Dedifferentiated amniotic fluid mesenchymal stem cell (primary cell): Measurements from ENCODE around the gene ZSWIM6.

Experiments
- DNase-seq: peaks from one replicate; pipeline ENCODE4 v3.0.0-alpha.2; 2016; ENCODE audit errors: extremely low spot score

ZSWIM6 gene

DNA sequence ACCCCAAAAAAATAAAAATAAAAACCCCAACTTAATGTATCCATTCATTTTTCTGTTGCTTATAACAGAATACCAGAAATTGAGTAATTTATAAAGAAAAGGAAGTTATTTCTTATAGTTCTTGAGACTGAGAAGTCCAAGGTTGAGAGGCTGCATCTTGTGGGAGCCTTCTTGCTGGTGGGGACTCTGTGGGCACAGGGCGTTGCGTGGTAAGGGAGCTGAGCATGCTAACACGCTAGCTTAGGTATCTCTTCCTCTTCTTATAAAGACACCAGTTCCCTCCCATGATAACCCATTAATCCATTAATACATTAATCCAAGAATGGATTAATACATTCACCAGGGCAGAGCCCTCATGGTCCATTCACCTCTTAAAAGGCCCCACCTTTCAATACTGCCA, 150.9 kb downstream of the ZSWIM6 start:
- no peak for DNase-seq

DNA sequence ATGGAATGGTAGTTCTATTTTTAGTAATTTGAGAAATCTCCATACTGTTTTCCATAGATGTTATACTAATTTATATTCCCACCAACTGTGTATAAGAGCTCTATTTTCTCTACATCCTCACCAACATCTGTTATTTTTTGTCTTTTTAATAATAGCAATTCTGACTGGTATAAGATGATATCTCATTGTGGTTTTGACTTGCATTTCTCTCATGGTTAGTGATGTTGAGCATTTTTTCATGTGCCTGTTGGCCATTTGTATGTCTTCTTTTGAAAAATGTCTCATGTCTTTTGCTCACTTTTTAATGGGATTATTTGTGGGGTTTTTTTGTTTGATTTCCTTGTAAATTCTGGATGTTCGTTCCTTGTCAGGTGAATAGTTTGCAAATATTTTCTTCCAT, 154.4 kb downstream of the ZSWIM6 start:
- no peak for DNase-seq

DNA sequence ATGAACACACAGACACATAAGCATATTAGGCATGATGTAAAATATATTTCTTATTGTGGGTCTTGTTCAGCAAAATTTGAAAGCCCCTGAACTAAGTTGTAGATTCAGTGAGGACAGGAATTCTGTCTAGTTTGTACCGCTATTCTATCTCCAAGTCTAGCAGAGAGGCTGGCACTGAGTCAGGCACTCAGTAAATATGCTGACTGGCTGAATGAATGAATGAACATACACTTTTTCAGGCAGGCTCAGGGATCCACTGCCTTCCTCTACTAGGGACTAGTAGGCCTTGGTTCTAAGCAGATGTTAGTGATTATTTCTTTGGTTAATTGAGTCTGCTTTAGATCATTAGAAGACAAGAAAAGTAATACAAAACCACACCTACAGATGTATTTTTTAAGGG, 157.5 kb downstream of the ZSWIM6 start:
- no peak for DNase-seq

DNA sequence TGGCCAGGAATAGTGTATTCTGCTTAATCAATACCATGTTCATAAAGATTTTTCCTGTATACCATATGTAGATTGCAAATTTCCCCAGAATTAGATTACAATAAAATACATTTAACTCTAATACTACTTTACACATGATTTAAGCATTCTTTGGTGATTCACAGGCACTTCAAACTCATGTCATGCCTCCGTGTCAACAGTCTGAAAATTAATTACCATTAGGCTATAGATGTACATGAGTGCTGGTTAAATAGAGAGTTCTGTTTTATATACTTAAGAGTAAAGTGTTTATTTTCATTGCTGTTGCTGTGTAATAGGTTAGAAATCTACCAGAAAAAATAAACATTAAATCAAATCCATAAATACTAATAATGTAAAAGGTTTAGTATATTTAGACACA, 159.8 kb downstream of the ZSWIM6 start:
- no peak for DNase-seq

DNA sequence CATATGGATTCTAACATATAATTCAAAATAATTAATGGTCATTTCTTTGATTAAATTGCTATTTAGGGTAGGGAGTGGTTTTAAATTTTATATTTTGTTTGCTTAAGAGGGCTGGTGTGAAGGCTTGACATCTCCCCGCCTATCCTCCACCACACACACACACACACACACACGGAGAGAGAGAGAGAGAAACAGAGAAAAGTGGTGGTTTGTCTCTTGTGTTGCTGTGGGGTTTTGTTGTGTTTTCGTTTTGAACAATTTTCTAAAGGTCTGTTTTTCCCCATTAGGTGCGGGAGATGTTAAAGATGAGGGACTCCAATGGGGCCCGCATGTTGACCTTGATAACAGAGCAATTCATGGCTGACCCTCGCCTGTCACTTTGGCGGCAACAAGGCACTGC, 161.9 kb downstream of the ZSWIM6 start:
- no peak for DNase-seq

DNA sequence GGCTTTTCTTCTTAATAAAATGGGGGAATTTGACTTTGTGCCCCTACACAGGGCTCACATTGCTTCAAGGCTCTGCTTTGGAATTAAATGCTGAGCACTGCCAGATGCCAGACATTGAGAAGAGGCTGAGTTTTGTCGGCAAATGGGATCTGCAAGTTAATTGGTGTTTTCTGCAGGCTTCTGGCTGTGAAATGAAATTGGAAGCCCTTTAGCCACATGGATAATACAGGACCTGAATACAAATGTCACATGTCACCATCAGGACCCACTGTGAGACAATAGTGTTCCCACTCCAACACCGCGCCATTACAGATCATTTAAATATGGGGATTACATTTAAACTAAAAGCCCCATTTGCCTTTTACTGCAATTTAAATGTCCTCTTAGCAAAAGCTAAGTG, 164.4 kb downstream of the ZSWIM6 start:
- DNase-seq: no peak

DNA sequence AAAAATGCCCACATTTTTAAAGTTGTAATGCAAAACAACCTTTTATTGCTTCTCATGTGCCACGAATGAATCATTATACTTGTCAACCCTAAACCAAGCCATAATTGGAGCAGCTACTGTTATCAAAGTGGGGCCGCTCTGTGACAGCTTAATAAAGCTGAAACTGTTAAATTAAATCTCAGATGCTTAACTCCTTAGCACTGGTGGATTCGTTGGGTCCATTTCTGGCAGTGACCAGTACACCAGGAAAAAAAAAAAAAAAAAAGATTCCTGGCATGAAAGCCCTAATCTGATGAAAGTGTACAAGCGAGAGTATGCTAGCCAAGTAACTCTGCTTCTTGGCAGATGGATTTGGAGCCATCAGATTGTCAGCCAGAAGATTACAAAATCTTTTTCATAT, 164.8 kb downstream of the ZSWIM6 start:
- no peak for DNase-seq

DNA sequence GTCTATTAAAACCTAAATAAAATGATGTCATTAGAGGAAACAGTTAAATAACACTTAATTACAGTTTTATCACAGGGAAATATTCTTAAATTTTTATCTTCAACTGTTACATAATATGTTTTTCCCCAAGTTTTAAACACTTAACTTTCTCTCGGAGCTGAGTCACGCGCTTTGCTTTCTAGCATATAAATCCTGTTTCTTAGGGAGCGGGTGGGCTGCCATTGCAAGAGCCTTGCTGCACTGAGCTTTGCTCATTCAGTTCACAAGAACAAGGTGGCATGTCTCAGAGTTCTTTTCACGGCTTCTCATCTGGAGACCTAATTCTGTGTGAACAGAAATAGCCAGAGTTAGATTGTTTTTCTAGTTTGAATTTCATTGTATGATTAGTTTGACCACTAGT, 166.1 kb downstream of the ZSWIM6 start:
- DNase-seq: no peak

DNA sequence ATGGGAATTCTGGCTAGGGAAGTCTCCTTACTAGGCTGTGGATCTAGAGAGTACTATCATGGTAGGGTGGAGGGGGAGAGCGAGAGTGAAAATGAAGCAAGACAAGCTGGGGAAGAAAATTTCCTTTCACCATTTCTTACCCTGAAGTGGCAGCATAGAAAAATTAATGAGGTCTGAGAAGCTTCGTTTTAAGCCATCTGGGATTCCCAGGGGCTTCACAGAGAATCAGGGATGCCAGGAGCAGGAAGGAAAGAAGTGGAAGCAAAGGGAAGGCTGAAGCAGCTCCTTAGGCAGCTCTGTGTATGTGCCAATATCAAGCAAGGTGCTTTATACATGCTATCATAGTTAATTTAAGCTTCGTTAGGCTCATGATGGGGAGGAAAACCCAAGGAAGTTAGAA, 169.9 kb downstream of the ZSWIM6 start:
- DNase-seq: no peak

DNA sequence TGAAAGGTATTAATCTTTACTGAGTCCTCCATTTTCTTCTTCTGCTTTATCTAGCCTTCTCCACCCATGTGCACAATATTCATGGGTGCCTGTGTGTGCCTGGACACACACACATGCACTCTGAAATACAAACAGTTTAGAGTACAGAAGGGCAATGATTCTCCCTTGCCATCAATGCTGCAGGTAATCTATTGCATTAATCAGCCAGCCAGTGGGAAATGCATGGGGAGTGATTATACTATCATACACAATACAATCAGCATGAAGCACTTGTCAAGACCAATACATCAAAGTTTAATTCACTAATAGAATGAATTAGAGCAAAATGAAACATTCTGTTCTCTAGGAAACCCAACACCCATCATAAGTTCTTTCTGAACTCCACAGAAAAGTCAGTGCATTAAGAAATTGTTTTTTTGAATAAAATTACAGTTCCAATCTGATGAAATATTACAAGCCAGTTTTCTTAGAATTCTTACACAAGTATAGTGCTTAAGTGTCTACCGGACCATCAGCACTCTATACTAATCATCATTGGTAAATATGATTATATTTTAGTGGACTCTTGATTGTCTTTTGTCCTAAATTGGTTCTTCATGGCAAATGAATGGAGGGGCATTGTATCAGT, 172.2 kb downstream of the ZSWIM6 start:
- no peak for DNase-seq

DNA sequence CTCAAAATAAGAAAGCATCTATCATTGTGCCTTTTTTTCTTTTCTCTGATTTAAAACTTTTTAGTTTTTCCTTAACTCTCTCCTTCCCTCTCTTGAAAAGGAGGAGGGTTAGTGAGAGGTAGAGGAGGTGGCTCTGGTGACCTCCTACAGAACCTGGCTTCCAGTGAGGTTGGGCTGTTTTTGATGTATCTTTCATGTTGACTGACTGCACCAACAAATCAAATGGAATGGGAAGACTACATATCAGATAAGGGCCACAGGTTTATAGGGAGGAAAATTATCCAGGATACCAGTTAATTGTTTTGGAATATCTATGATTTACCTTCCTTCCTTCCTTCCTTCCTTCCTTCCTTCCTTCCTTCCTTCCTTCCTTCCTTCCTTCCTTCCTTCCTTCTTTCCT, 173.2 kb downstream of the ZSWIM6 start:
- DNase-seq: no peak

DNA sequence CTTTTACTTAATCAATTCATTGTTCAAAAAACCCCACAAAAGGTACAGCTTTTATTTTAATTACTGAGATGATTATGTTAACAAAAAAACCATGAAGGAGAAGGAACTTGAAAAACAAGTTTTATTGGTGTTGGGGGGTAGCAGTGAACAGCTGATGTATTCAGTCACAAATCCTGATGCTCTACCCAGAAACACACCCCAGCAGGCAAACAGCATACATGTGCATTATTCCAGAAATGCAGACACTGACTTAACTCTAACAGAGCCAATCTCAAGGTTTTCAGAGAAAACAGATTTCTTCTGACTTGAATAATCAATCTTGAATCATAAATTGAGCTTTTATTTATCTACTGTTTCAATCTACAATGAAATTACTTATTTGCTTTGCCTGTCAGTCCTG, 175.2 kb downstream of the ZSWIM6 start:
- DNase-seq: no peak

DNA sequence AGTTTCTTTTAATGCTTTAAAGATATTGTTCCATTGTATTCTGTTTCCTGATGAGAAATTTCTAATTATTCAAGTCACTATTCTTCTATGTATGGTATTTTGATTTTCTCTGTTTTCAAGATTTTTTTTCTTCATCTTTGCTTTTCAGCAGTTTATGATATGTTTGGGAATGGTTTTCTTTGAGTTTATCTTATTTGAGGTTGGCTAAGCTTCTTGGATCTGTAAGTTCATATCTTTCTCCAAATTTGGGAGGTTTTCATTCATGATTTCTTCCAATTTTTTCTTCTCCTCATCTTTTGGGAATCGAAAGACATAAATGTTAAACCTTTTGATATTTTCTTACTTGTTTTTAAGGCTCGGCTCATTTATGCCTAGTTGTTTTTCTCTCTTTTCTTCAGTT, 184.9 kb downstream of the ZSWIM6 start:
- DNase-seq: no peak

DNA sequence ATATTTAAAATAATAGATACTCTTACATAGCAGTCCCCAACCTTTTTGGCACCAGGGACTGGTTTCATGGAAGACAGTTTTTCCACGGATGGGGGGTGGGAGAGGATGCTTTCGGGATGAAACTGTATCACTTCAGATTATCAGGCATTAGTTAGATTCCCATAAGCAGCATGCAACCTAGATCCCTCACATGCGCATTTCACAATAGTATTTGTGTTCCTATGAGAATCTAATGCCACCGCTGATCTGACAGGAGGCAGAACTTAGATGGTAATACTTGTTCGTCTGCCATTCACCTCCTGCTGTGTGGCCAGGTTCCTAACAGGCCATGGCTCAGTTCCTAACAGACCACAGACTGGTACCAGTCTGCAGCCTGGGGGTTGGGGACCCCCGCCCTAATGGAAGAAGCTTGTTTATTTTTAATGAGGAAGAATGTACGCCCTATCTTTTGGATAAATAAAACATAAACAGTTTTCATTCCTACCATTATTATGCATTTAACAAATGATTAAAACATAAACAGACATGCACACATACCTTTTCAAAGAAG, 187.7 kb downstream of the ZSWIM6 start:
- no peak for DNase-seq

DNA sequence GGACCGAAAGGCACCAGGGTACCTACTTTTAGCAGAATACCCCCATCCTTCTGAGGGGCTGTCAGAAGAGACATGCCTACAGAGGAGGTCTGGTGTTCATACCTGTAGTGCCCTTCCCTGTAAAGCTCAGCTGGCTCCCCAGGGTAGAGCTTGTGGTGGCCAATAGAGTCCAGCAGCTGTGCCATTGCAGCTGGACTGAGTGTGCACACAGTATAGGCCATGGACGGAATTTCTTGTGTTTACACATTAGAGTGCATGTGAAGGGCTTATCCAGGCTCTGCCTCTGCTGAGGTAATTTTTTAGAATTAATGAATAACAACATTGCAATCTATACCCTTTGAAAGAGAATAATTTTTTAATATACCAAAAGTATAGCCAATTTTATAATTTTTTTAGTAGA, 191.0 kb downstream of the ZSWIM6 start:
- DNase-seq: no peak

DNA sequence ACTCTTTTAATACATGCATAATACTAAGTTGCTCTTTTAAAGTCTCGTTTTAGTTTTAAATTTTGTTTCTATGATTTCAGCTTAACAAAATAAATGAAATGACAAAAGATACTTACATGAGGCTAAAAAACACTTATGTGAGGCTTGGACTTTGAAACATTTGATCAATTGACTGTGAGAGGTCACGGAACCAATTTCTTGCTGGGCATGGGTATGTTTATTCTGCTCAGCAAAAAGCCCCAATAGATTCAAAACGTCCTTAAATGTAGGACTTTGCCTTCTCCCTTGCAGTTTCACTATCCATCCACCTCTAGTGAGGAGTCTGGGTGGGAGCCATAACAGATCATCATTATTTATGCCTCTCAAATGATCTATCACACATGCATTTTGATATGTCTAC, 191.9 kb downstream of the ZSWIM6 start:
- no peak for DNase-seq

DNA sequence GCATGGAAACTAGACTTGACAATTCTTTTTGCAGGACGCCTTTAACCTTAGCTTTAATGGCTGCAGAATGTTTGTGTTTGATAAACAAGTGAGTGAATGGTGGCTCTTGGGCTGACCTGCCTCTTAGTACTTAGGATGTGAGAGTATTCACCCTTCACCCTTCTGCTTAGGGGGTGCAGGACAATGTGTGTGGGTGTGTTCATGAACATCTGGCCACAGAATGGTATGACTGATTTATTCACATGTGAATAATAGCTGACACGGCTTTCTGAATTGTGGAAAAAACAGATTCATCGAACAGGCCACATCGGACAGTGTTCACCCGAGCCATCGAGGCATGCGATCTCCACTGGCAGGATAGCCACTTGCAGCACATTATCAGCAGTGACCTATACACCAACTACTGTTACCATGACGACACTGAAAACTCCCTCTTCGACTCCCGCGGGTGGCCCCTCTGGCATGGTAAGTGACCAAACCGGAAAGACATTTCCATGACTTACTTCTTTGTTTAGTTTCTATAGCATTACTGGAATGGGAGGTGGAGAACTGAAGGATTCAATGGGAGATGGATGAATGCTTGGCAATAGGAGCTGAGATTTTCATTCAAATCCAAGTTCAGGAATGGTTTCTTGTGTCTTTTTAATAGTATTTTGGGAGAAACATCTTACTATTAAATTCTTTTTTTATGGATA, 193.6 kb downstream of the ZSWIM6 start:
- no peak for DNase-seq

DNA sequence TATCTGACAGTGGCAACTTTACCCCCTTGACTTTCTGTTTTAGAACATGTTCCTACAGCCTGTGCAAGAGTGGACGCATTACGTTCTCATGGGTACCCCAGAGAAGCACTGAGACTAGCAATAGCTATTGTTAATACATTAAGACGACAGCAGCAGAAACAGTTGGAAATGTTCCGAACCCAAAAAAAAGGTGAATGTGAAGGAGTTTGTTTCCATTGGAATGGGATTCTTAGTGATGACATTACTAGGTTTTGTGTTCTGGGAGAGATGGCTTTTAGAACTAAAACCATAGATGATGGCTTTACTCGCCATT, 194.1 kb downstream of the ZSWIM6 start:
- DNase-seq: no peak

DNA sequence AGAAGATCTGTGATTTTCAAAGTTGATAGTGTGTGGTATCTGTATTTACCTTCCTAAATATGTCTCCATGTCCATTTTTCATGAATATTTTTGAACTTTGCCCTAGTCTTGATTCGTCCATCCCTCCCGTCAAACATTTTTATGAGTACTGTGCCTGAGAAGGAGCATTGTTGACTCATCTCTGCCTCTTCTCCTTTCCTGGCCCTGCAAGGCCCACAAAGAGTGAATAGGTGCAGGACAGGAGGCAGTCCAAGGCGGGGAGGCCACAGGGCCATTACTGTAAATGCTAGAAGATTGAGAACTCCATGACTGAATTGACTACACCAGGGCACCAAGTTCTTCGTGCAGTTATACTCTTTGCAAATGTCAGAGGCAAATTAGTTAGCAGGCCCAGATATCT, 200.9 kb downstream of the ZSWIM6 start:
- no peak for DNase-seq

DNA sequence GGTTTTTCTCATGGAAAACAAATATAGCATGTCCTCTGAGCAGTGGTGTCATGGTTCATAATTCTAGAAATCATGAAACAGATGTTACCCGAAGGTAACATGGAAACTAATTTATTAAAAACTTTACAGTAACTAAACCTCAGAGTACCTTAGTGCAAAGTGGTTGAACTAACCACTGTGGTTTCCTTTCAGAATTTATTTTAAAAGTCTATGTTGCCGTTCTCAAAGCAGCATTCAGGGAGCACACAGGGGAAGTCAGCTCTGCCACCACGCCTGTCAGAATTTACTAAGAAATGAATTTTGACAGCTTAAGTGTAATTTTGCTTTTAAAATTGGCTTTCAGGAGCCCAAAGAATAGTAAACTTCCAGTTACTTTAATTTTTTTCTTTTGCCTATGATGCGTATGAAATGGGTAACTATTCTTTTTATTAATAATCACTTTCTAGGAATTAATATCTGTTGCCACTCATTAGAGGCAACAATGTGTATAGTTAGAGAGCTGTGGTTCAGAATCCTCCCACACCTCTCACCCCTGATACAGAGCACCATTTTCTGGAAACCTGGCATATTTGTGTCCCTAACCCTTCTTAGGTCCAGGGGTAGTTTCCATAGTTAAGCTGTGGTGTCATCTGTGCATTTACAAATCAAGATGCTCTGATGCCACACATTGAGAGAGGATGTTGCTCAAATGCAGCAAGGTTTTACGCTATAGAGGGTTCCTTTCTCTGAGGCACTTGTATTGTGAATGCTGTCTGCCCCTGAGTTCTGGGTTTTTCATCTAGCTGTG, 202.6 kb downstream of the ZSWIM6 start:
- no peak for DNase-seq

DNA sequence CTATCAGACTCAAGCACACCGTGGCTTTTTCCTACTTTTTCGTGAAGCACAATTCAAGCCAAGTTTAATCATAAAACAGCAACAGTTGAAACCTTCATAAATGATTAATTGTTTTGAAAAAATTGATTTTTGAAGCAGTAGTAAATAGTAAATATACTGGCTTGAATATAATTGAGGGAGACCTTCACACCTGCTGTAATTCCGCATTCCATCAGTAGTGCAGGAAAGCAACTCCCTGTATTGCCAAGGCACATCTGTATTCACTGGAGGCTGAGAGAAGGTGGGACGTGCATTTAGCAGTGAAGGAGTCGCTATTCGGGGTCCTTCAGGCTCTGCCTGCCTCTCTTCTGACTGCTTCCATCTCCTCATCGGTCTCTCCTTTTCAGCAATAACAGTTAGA, 203.8 kb downstream of the ZSWIM6 start:
- DNase-seq: no peak

DNA sequence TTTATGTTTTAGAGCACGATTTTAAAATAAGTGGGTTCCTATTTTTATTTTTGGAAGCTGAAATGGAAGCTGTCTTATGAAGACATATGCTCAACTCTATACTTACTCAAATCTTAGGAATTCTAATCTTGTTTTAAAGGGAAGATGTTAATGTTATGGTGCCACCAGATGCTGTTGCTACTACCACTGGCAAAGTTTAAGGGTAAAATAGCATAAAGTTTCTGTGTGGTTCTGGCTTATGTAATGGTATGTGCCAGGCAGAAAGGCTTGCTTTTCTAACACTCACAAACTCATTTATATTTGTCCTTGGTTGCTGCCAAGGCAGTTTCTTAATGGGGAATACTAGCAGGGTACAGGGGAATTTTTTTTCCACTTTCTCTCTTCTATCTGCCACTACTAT, 204.9 kb downstream of the ZSWIM6 start:
- DNase-seq: no peak
